Fibroblast of the conjunctiva (primary cell): ENCODE measurements around the gene MADD.

Source experiments
- DNase-seq: peaks from one replicate; pipeline ENCODE4 v3.0.0-alpha.2; 2010; ENCODE audit warnings: low read depth

MADD gene

GRCh38 chr11:47357985-47358730 is 88.2 kb downstream of the MADD start:
- DNase-seq, result no peak

GRCh38 chr11:47358731-47359051 is 88.8 kb downstream of the MADD start:
- DNase-seq, result no peak

- no peak for DNase-seq
Measured at GRCh38 chr11:47359162-47359561, 89.2 kb downstream of the MADD start.

- DNase-seq, result no peak
Measured at GRCh38 chr11:47359586-47359985, 89.7 kb downstream of the MADD start.

- no peak for DNase-seq
Measured at GRCh38 chr11:47360341-47360740, 90.4 kb downstream of the MADD start.

- no peak for DNase-seq
Measured at GRCh38 chr11:47361419-47361818, 91.5 kb downstream of the MADD start.

GRCh38 chr11:47366020-47366490 is 96.1 kb downstream of the MADD start:
- DNase-seq, result no peak

- no peak for DNase-seq
Measured at GRCh38 chr11:47369676-47370075, 99.7 kb downstream of the MADD start.

GRCh38 chr11:47372422-47372821 is 102.5 kb downstream of the MADD start:
- DNase-seq, result no peak

GRCh38 chr11:47373876-47374719 is 104.2 kb downstream of the MADD start:
- DNase-seq, result peak; percentile 31

GRCh38 chr11:47374720-47375019 is 104.7 kb downstream of the MADD start:
- no peak for DNase-seq

GRCh38 chr11:47375020-47375419 is 105.1 kb downstream of the MADD start:
- DNase-seq, result no peak

GRCh38 chr11:47375546-47376085 is 105.7 kb downstream of the MADD start:
- DNase-seq, result no peak

- DNase-seq, result no peak
Measured at GRCh38 chr11:47376107-47376524, 106.2 kb downstream of the MADD start.

- no peak for DNase-seq
Measured at GRCh38 chr11:47376525-47377371, 106.8 kb downstream of the MADD start.

GRCh38 chr11:47377571-47378009 is 107.7 kb downstream of the MADD start:
- no peak for DNase-seq

GRCh38 chr11:47378010-47378835 is 108.3 kb downstream of the MADD start, which contains the start of gene SPI1:
Gene SPI1, minus strand, starts transcription at chr11:47378547. Its CDS starts 194 bp downstream, at chr11:47378353.
- no peak for DNase-seq

- DNase-seq, result no peak
Measured at GRCh38 chr11:47378836-47379170, 108.9 kb downstream of the MADD start.

- DNase-seq, result no peak
Measured at GRCh38 chr11:47379317-47379716, 109.4 kb downstream of the MADD start.
